Heart right ventricle (tissue), 16 donors: ENCODE measurements around the gene CA7. TPM values are rescaled to one million over a fixed set of nuclear protein-coding genes. Genes with fewer than 3 reads are reported as not detected.

Experiments
- ATAC-seq, 8 donors: fragments of 200-7000 bp; cut with Tn5 transposase; one replicate each; pipeline ENCODE4 v1.9.1; 2020; ENCODE audit warnings: mild to moderate bottlenecking in 8 of 8, moderate library complexity in 8 of 8, moderate number of reproducible peaks in 1 of 8
- DNase-seq, 2 donors: peaks; one replicate each; pipeline ENCODE4 v3.0.0-alpha.2; 2020
- H3K27ac ChIP-seq, 10 donors: fragments of 200-600 bp; sonication (generic) in 2 of 10; one replicate each; pipeline versions ENCODE4 v1.5.0 to v1.8.0; 2020 to 2022; ENCODE audit warnings: mild to moderate bottlenecking in 3 of 10
- H3K27me3 ChIP-seq, 7 donors: fragments of 200-600 bp; one replicate each; pipeline ENCODE4 v1.8.0; 2021 to 2022; ENCODE audit warnings: mild to moderate bottlenecking in 2 of 7
- H3K36me3 ChIP-seq, 9 donors: fragments of 200-600 bp; sonication (generic) in 1 of 9; one replicate each; pipeline versions ENCODE4 v1.5.0 to v1.8.0; 2020 to 2022; ENCODE audit warnings: mild to moderate bottlenecking in 2 of 9
- H3K4me1 ChIP-seq, 9 donors: fragments of 200-600 bp; sonication (generic) in 1 of 9; one replicate each; pipeline versions ENCODE4 v1.5.0 to v1.8.0; 2020 to 2022; ENCODE audit warnings: mild to moderate bottlenecking in 4 of 9
- H3K4me3 ChIP-seq, 10 donors: fragments of 200-600 bp; sonication (generic) in 2 of 10; one replicate each; pipeline versions ENCODE4 v1.5.0 to v1.8.0; 2020 to 2022; ENCODE audit warnings: mild to moderate bottlenecking in 7 of 10, moderate library complexity in 2 of 10
- H3K9me3 ChIP-seq, 11 donors: fragments of 200-600 bp in 10 of 11; sonication (generic) in 2 of 11; one replicate each; pipeline versions ENCODE4 v1.5.0 to v1.8.0; 2013 to 2022; ENCODE audit warnings: mild to moderate bottlenecking in 2 of 11, control low read depth in 1 of 11, moderate library complexity in 1 of 11
- CTCF ChIP-seq, 9 donors: fragments of 200-600 bp; sonication (generic) in 2 of 9; IDR thresholded peaks; one replicate each; pipeline versions ENCODE4 v1.5.0 to v1.8.0; 2021 to 2022; ENCODE audit warnings: antibody characterized with exemption in 9 of 9, mild to moderate bottlenecking in 5 of 9, moderate library complexity in 1 of 9
- WGBS, 2 donors: extraction: QIAGEN DNeasy Blood & Tissue Kit; methylation state at CpG; one replicate each; pipeline ENCODE4 v1.1.7; 2013; ENCODE audit warnings: inconsistent platforms in 1 of 2; 5-methylcytosine and 5-hydroxymethylcytosine counted together
- intact Hi-C, 10 donors: fragments of 100-400 bp; cut with DNase I; formaldehyde crosslinking; loops; one replicate each; pipeline versions ENCODE4 v1.11.1 to v1.14.2; 2022
- polyA plus RNA-seq, 2 donors: library from polyadenylated mRNA; stranded (reverse); fragments of 200-250 nt; gene quantifications; one replicate each; pipeline ENCODE4 v1.2.3, GENCODE V29; 2013
- total RNA-seq, 10 donors: library from RNA; stranded (reverse); fragmentation: NEBNext Ultra II Directional in 3 of 10; extraction: Animal tissue kit (Norgen Biotek cat#: 25700) in 3 of 10; gene quantifications; one replicate each; pipeline versions ENCODE4 v1.2.1 to v1.2.4, GENCODE V29; 2021 to 2023
- donor health status: Arrhythmogenic right ventricular cardiomyopathy.
- donor health status: ischemic (EF 13 %, LVEDD 7.1; RV severe dilation, severe dysfunction).
- donor health status: healthy with polysubstance abuse.
- donor health status: DM: no; HTN: yes; CAD: no.
- donor health status: DM: no; HTN: no; CAD: no.
- donor health status: ischemic (EF 25% LVEDD 6.9; RV normal size, moderate dysfunction).
- donor health status: ischemic (EF 25% LVEDD 5.7; RV mildly dilated, moderate dysfunction).
- donor health status: healthy.
- donor health status: DM: yes; HTN: yes; CAD: no.
- donor health status: Ischemic cardiomyopathy.
- donor health status: ischemic (EF 35%, LVEDD 5.7; RV mildly dilated, moderate dysfunction).
- donor health status: nonischemic (EF 11% LVEDD 7.7; RV severe dilation, severe dysfunction).
- donor health status: DM: yes; HTN: yes; CAD: no.
- donor health status: PGD.
- donor health status: ischemic (EF 29% LVEDD 5.4; RV normal size, mild dysfunction).
- donor health status: nonischemic (EF 23%, LVEDD 6.1; RV moderate dilation, normal function).

The CA7 gene
- total and polyA plus RNA-seq, 12 donors, result not detected

GRCh38 chr16:66802159-66802558 lies 42.1 kb upstream of the CA7 start:
- intact Hi-C loops, result no loop called here
- H3K27ac ChIP-seq, result no peak overlapping the region
- no peak overlapping the region for H3K4me3 ChIP-seq
- peaks cover 0 to 66% (median 46%) of the 10 kb centered on the region in 9 donors for H3K36me3 ChIP-seq
- H3K9me3 ChIP-seq, result no peaks in the 10 kb centered on the region
- no peaks in the 10 kb centered on the region for H3K4me1 ChIP-seq
- ATAC-seq (no peak), DNase-seq (no peak)
- WGBS, 2 donors, result 92 to 93% methylated on average over 5 of the region's 5 CpGs
- TF ChIP-seq CTCF (IDR thresholded peaks at IDR 0.05), result no peak
- H3K27me3 ChIP-seq, result no peaks in the 10 kb centered on the region

- intact Hi-C loops, result no loop called here
- no peaks in the 10 kb centered on the region for H3K4me1 ChIP-seq
- WGBS, 2 donors, result 95% methylated on average over 4 of the region's 4 CpGs
- no peak for TF ChIP-seq CTCF (IDR thresholded peaks at IDR 0.05)
- ATAC-seq (no peak), DNase-seq (no peak)
- H3K27me3 ChIP-seq, result no peaks in the 10 kb centered on the region
- H3K9me3 ChIP-seq, result no peaks in the 10 kb centered on the region
- H3K27ac ChIP-seq, result no peak overlapping the region
- H3K36me3 ChIP-seq, result peaks cover 0 to 100% (median 58%) of the 10 kb centered on the region in 9 donors
- H3K4me3 ChIP-seq, result no peak overlapping the region
Measured at GRCh38 chr16:66809765-66810164, 34.4 kb upstream of the CA7 start.

- 76 to 83% methylated on average over 4 of the region's 4 CpGs for WGBS, 2 donors
- no peak overlapping the region for H3K4me3 ChIP-seq
- H3K9me3 ChIP-seq, result no peaks in the 10 kb centered on the region
- DNase-seq, result no peak
- intact Hi-C loops, result no loop called here
- no peaks in the 10 kb centered on the region for H3K4me1 ChIP-seq
- no peak for ATAC-seq
- H3K27ac ChIP-seq, result no peak overlapping the region
- H3K27me3 ChIP-seq, result no peaks in the 10 kb centered on the region
- H3K36me3 ChIP-seq, result peaks cover 0 to 100% (median 54%) of the 10 kb centered on the region in 9 donors
- TF ChIP-seq CTCF (IDR thresholded peaks at IDR 0.05), result no peak
Measured at GRCh38 chr16:66810391-66810790, 33.8 kb upstream of the CA7 start.

- H3K27ac ChIP-seq, result no peak overlapping the region
- intact Hi-C loops, result no loop called here
- no peak overlapping the region for H3K4me3 ChIP-seq
- TF ChIP-seq CTCF (IDR thresholded peaks at IDR 0.05), result no peak
- 97% methylated on average over 7 of the region's 7 CpGs for WGBS, 2 donors
- peaks cover 0 to 100% (median 53%) of the 10 kb centered on the region in 9 donors for H3K36me3 ChIP-seq
- ATAC-seq, result no peak
- no peak for DNase-seq
- no peaks in the 10 kb centered on the region for H3K4me1 ChIP-seq
- H3K9me3 ChIP-seq, result no peaks in the 10 kb centered on the region
- no peaks in the 10 kb centered on the region for H3K27me3 ChIP-seq
Measured at GRCh38 chr16:66811043-66811442, 33.2 kb upstream of the CA7 start.
